HEK293T (cell line): ENCODE results near the gene AP1M2.

Experiments
- BHLHE40 ChIP-seq: fragments of 450-650 bp; IDR thresholded peaks from 2 replicates; pipeline ENCODE4 v1.6.1; 2016; ENCODE audit warnings: mild to moderate bottlenecking, moderate library complexity, borderline replicate concordance
- ELF4 ChIP-seq: fragments of 450-650 bp; IDR thresholded peaks from 2 replicates; pipeline ENCODE4 v1.6.1; 2017; ENCODE audit warnings: antibody characterized with exemption
- FOXM1 ChIP-seq: fragments of 450-650 bp; IDR thresholded peaks from 2 replicates; pipeline ENCODE4 v1.6.1; 2017; ENCODE audit warnings: mild to moderate bottlenecking, borderline replicate concordance
- SP1 ChIP-seq: fragments of 450-650 bp; IDR thresholded peaks from 2 replicates; pipeline ENCODE4 v1.6.1; 2017
- SUZ12 ChIP-seq: fragments of 450-650 bp; IDR thresholded peaks from 2 replicates; pipeline ENCODE4 v1.6.1; 2016; ENCODE audit warnings: mild to moderate bottlenecking
- ZNF384 ChIP-seq: fragments of 450-650 bp; IDR thresholded peaks from 2 replicates; pipeline ENCODE4 v1.6.1; 2016

GRCh38 chr19:10535613-10536012, 51.5 kb downstream of the AP1M2 start:
- TF ChIP-seq FOXM1 (no peak), SUZ12 (no peak), SP1 (no peak), ELF4 (no peak), ZNF384 (no peak), BHLHE40 (no peak)
